SK-N-SH (cell line): ENCODE measurements around the gene DISP2. TPM values are rescaled to one million over a fixed set of nuclear protein-coding genes. Genes with fewer than 3 reads are reported as not detected.

Experiments used
- CTCF ChIA-PET: fragments of 300-600, 350-600 bp; formaldehyde crosslinking; extraction: SDS; loops from one replicate; lab custom pipeline; 2021; lab: Yijun Ruan, JAX
- POLR2A ChIA-PET: fragments of 350-600 bp; sonication (Branson Sonifier 250); formaldehyde crosslinking; extraction: SDS; loops from one replicate; lab custom pipeline; 2020; ENCODE audit warnings: antibody characterized with exemption, inconsistent platforms; lab: Yijun Ruan, JAX
- DNase-seq: peaks from one replicate; pipeline ENCODE4 v3.0.0; 2012
- H2AFZ ChIP-seq: fragments of 200-600 bp; sonication (generic); 2 replicates; pipeline ENCODE4 v1.8.1; 2016; ENCODE audit warnings: antibody characterized with exemption, mild to moderate bottlenecking, low read depth
- H3F3A ChIP-seq: fragments of 200-600 bp; sonication (generic); replicated peaks from 2 replicates; pipeline ENCODE3; 2016; ENCODE audit warnings: antibody characterized with exemption, mild to moderate bottlenecking; ENCODE audit not compliant: insufficient read depth
- H3K27ac ChIP-seq, 2 experiments: fragments of 200-500 bp in 1 of 2; fragments of 200-600 bp in 1 of 2; sonication (Bioruptor generic) in 1 of 2; sonication (generic), shearing (Covaris generic) in 1 of 2; 2 replicates each; pipeline versions ENCODE4 v1.5.1 to v1.6.1; 2014 to 2016; ENCODE audit warnings: low read depth in 2 of 2, inconsistent platforms in 1 of 2, low read length in 1 of 2, mild to moderate bottlenecking in 1 of 2, mixed read lengths in 1 of 2
- H3K27me3 ChIP-seq: fragments of 200-600 bp; sonication (generic), shearing (Covaris generic); 2 replicates; pipeline ENCODE4 v1.6.1; 2016; ENCODE audit warnings: mixed run types; ENCODE audit not compliant: insufficient read depth
- H3K36me3 ChIP-seq, 2 experiments: fragments of 200-500 bp in 1 of 2; fragments of 200-600 bp in 1 of 2; sonication (Bioruptor generic) in 1 of 2; sonication (generic) in 1 of 2; replicated peaks in 1 of 2; 2 replicates each; pipeline versions ENCODE3 to v1.5.1; 2014 to 2016; ENCODE audit warnings: low read length in 1 of 2, mild to moderate bottlenecking in 1 of 2; ENCODE audit not compliant: insufficient read depth in 2 of 2, control insufficient read depth in 1 of 2
- H3K4me1 ChIP-seq, 2 experiments: fragments of 200-500 bp in 1 of 2; fragments of 200-600 bp in 1 of 2; sonication (Bioruptor generic) in 1 of 2; sonication (generic), shearing (Covaris generic) in 1 of 2; 2 replicates each; pipeline versions ENCODE4 v1.5.1 to v1.6.1; 2014 to 2016; ENCODE audit warnings: low read depth in 1 of 2, low read length in 1 of 2, mixed run types in 1 of 2; ENCODE audit not compliant: insufficient read depth in 2 of 2, control insufficient read depth in 1 of 2
- H3K4me2 ChIP-seq: fragments of 200-600 bp; sonication (generic), shearing (Covaris generic); 2 replicates; pipeline ENCODE4 v1.6.1; 2017; ENCODE audit warnings: mixed run types
- H3K4me3 ChIP-seq, 2 experiments: fragments of 200-500 bp in 1 of 2; fragments of 200-600 bp in 1 of 2; sonication (Bioruptor generic) in 1 of 2; sonication (generic), shearing (Covaris generic) in 1 of 2; 2 replicates each; pipeline versions ENCODE4 v1.5.1 to v1.8.1; 2014 to 2016; ENCODE audit warnings: low read depth in 2 of 2, inconsistent platforms in 1 of 2, low read length in 1 of 2, mild to moderate bottlenecking in 1 of 2, mixed read lengths in 1 of 2, moderate library complexity in 1 of 2
- H3K79me2 ChIP-seq: fragments of 200-600 bp; sonication (generic); 2 replicates; pipeline ENCODE4 v1.8.1; 2017; ENCODE audit warnings: mild to moderate bottlenecking; ENCODE audit not compliant: insufficient read depth
- H3K9ac ChIP-seq: fragments of 200-600 bp; sonication (generic); 2 replicates; pipeline ENCODE4 v1.6.1; 2017; ENCODE audit warnings: mixed run types
- H3K9me2 ChIP-seq: fragments of 200-600 bp; sonication (generic); 2 replicates; pipeline ENCODE4 v1.6.1; 2017; ENCODE audit warnings: mixed run types
- H3K9me3 ChIP-seq: fragments of 200-600 bp; sonication (generic); 2 replicates; pipeline ENCODE4 v1.6.1; 2017; ENCODE audit warnings: mixed run types, mild to moderate bottlenecking, moderate library complexity
- H4K20me1 ChIP-seq: fragments of 200-600 bp; sonication (generic); 2 replicates; pipeline ENCODE4 v1.6.1; 2017; ENCODE audit warnings: mild to moderate bottlenecking, mixed run types; ENCODE audit not compliant: insufficient read depth
- CHD2 ChIP-seq: fragments of 150-350 bp; IDR thresholded peaks from 2 replicates; pipeline ENCODE4 v1.6.1; 2018; ENCODE audit warnings: low read length; ENCODE audit not compliant: partially characterized antibody
- MEF2A ChIP-seq: IDR thresholded peaks from 2 replicates; pipeline ENCODE4 v1.4.0; 2012; ENCODE audit warnings: low read depth, borderline replicate concordance
- NFIC ChIP-seq: IDR thresholded peaks from 2 replicates; pipeline ENCODE4 v1.4.0; 2012; ENCODE audit warnings: borderline replicate concordance
- POLR2AphosphoS5 ChIP-seq: IDR thresholded peaks from 2 replicates; pipeline ENCODE4 v1.6.1; 2012; ENCODE audit warnings: low read depth, low read length
- RAD21 ChIP-seq: IDR thresholded peaks from 2 replicates; pipeline ENCODE4 v1.6.1; 2012; ENCODE audit warnings: mild to moderate bottlenecking, low read length
- RCOR1 ChIP-seq: fragments of 150-350 bp; IDR thresholded peaks from 2 replicates; pipeline ENCODE4 v1.6.1; 2017; ENCODE audit warnings: antibody characterized with exemption, low read length
- RFX5 ChIP-seq: IDR thresholded peaks from 2 replicates; pipeline ENCODE4 v1.6.1; 2012; ENCODE audit warnings: mild to moderate bottlenecking, improper control_type of control experiment, low read length
- TCF12 ChIP-seq: IDR thresholded peaks from 2 replicates; pipeline ENCODE4 v1.4.0; 2012
- TEAD4 ChIP-seq: IDR thresholded peaks from 2 replicates; pipeline ENCODE4 v1.4.0; 2012; ENCODE audit warnings: mild to moderate bottlenecking, borderline replicate concordance; ENCODE audit not compliant: insufficient read depth
- WGBS: methylation state at CpG from one replicate; pipeline ENCODE4 v1.1.6; 2017; ENCODE audit warnings: low lambda C conversion rate; 5-methylcytosine and 5-hydroxymethylcytosine counted together
- polyA plus RNA-seq, 3 experiments: library from polyadenylated mRNA; depleted of rRNA; stranded (reverse); fragments of >200 nt; gene quantifications; 2 replicates each; pipeline ENCODE4 v1.2.3, GENCODE V29; 2012
- TF ChIP-seq, protein P1 (sequence below): IDR thresholded peaks from 2 replicates; pipeline ENCODE4; 2012
- TF ChIP-seq, protein P2 (sequence below): IDR thresholded peaks from 2 replicates; pipeline ENCODE4 v1.4.0; 2012; ENCODE audit warnings: low read depth
- TF ChIP-seq, protein P3 (sequence below): fragments of 150-350 bp; IDR thresholded peaks from 2 replicates; pipeline ENCODE4 v1.6.1; 2017; ENCODE audit warnings: antibody characterized with exemption, low read length, low read depth, borderline replicate concordance
- TF ChIP-seq, protein P4 (sequence below): IDR thresholded peaks from 2 replicates; pipeline ENCODE4 v1.6.1; 2012; ENCODE audit warnings: mild to moderate bottlenecking, low read depth, low read length, moderate library complexity
- TF ChIP-seq, protein P5 (sequence below): fragments of 200-600 bp; sonication (generic); IDR thresholded peaks from 2 replicates; pipeline ENCODE4 v1.6.1; 2017; ENCODE audit warnings: antibody characterized with exemption, mild to moderate bottlenecking, moderate library complexity
- TF ChIP-seq, protein P6 (sequence below): IDR thresholded peaks from 2 replicates; pipeline ENCODE4 v1.4.0; 2012; ENCODE audit warnings: low read depth, borderline replicate concordance

Gene DISP2
- polyA plus RNA-seq, 1 of the 3 experiments (the other 2 are of a cell fraction) = 0.12 TPM

DNA sequence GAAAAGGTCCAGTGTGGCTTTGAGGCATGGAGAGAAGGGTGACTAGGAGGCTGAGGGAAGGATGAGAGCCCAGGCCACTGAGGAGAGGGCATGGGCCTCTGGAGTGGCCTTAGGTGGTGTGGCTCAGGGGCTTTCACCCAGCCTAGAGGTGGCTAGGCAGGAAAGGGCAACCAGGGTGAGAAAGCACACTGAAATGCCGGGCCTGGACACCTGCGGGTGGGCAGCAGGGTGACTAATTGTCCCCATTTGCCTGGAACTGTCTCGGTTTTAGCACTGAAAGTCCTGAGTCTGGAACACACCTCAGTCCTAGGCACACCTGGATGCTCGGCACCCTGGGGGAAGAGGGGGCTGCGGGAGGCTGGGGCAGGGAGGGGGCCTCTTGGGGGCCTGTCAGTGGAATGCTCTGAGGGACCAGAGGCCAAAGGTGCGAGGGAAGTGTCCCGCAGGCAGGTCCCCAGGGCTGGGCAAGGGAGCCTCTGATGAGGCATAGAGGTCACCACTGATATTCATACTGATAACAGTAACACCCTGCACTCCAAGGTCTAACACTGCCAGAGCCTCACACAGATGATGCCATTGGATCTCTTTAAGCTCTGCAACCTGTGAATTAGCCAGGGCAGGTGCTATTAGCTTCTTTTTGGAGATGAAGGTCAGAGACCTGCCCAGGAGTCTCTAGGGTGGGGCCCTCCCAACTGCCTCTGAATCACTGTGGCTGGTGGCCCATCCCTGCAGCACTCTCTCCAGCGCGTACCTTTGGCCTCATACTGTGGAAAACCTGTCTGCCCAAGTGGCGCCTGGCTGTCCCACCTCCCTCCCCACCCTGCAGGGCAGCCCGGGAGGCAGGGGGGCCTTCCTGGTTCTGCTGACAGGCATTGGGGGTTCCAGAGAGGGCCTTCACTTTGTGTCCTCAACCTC, 10.2 kb upstream of the DISP2 start:
- WGBS = 79% methylated on average over 7 of the region's 11 CpGs
- peaks cover 11 to 15% of the 10 kb centered on the region in 2 experiments; a peak in 3 of 4 replicates for H3K4me1 ChIP-seq
- H4K20me1 ChIP-seq = no peaks in the 10 kb centered on the region
- H3K79me2 ChIP-seq = no peaks in the 10 kb centered on the region
- no peaks in the 10 kb centered on the region for H3K9me2 ChIP-seq
- no peak overlapping the region for H3K9ac ChIP-seq
- DNase-seq = no peak
- H3K4me2 ChIP-seq = no peak overlapping the region
- H3K9me3 ChIP-seq = no peaks in the 10 kb centered on the region
- peaks cover 16% of the 10 kb centered on the region for H3F3A ChIP-seq
- TF ChIP-seq RFX5 = no peak
- TF ChIP-seq, protein P1, sequence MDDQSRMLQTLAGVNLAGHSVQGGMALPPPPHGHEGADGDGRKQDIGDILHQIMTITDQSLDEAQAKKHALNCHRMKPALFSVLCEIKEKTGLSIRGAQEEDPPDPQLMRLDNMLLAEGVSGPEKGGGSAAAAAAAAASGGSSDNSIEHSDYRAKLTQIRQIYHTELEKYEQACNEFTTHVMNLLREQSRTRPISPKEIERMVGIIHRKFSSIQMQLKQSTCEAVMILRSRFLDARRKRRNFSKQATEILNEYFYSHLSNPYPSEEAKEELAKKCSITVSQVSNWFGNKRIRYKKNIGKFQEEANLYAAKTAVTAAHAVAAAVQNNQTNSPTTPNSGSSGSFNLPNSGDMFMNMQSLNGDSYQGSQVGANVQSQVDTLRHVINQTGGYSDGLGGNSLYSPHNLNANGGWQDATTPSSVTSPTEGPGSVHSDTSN = no peak
- TF ChIP-seq, protein P2, sequence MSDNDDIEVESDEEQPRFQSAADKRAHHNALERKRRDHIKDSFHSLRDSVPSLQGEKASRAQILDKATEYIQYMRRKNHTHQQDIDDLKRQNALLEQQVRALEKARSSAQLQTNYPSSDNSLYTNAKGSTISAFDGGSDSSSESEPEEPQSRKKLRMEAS = no peak
- TF ChIP-seq NFIC = no peak
- no peak for TF ChIP-seq CHD2
- TF ChIP-seq, protein P3, sequence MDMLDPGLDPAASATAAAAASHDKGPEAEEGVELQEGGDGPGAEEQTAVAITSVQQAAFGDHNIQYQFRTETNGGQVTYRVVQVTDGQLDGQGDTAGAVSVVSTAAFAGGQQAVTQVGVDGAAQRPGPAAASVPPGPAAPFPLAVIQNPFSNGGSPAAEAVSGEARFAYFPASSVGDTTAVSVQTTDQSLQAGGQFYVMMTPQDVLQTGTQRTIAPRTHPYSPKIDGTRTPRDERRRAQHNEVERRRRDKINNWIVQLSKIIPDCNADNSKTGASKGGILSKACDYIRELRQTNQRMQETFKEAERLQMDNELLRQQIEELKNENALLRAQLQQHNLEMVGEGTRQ = no peak
- TF ChIP-seq, protein P4, sequence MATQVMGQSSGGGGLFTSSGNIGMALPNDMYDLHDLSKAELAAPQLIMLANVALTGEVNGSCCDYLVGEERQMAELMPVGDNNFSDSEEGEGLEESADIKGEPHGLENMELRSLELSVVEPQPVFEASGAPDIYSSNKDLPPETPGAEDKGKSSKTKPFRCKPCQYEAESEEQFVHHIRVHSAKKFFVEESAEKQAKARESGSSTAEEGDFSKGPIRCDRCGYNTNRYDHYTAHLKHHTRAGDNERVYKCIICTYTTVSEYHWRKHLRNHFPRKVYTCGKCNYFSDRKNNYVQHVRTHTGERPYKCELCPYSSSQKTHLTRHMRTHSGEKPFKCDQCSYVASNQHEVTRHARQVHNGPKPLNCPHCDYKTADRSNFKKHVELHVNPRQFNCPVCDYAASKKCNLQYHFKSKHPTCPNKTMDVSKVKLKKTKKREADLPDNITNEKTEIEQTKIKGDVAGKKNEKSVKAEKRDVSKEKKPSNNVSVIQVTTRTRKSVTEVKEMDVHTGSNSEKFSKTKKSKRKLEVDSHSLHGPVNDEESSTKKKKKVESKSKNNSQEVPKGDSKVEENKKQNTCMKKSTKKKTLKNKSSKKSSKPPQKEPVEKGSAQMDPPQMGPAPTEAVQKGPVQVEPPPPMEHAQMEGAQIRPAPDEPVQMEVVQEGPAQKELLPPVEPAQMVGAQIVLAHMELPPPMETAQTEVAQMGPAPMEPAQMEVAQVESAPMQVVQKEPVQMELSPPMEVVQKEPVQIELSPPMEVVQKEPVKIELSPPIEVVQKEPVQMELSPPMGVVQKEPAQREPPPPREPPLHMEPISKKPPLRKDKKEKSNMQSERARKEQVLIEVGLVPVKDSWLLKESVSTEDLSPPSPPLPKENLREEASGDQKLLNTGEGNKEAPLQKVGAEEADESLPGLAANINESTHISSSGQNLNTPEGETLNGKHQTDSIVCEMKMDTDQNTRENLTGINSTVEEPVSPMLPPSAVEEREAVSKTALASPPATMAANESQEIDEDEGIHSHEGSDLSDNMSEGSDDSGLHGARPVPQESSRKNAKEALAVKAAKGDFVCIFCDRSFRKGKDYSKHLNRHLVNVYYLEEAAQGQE = no peak
- TF ChIP-seq MEF2A = no peak
- no peak for TF ChIP-seq TCF12
- TF ChIP-seq, protein P5, sequence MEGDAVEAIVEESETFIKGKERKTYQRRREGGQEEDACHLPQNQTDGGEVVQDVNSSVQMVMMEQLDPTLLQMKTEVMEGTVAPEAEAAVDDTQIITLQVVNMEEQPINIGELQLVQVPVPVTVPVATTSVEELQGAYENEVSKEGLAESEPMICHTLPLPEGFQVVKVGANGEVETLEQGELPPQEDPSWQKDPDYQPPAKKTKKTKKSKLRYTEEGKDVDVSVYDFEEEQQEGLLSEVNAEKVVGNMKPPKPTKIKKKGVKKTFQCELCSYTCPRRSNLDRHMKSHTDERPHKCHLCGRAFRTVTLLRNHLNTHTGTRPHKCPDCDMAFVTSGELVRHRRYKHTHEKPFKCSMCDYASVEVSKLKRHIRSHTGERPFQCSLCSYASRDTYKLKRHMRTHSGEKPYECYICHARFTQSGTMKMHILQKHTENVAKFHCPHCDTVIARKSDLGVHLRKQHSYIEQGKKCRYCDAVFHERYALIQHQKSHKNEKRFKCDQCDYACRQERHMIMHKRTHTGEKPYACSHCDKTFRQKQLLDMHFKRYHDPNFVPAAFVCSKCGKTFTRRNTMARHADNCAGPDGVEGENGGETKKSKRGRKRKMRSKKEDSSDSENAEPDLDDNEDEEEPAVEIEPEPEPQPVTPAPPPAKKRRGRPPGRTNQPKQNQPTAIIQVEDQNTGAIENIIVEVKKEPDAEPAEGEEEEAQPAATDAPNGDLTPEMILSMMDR = no peak
- no peak for TF ChIP-seq RAD21
- TF ChIP-seq POLR2AphosphoS5 = no peak
- TF ChIP-seq TEAD4 = no peak
- TF ChIP-seq RCOR1 = no peak
- TF ChIP-seq, protein P6, sequence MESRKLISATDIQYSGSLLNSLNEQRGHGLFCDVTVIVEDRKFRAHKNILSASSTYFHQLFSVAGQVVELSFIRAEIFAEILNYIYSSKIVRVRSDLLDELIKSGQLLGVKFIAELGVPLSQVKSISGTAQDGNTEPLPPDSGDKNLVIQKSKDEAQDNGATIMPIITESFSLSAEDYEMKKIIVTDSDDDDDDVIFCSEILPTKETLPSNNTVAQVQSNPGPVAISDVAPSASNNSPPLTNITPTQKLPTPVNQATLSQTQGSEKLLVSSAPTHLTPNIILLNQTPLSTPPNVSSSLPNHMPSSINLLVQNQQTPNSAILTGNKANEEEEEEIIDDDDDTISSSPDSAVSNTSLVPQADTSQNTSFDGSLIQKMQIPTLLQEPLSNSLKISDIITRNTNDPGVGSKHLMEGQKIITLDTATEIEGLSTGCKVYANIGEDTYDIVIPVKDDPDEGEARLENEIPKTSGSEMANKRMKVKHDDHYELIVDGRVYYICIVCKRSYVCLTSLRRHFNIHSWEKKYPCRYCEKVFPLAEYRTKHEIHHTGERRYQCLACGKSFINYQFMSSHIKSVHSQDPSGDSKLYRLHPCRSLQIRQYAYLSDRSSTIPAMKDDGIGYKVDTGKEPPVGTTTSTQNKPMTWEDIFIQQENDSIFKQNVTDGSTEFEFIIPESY = no peak
- TF ChIP-seq, all 33 proteins: peak for 0
- Histone ChIP-seq H3K4me3 (no peak overlapping the region), H2AFZ (no peak overlapping the region), H3K27ac (no peak overlapping the region), H3K27me3 (no peaks in the 10 kb centered on the region), H3K36me3 (no peaks in the 10 kb centered on the region)
- ChIA-PET POLR2A (interaction anchor here (0.6 kb wide), 1 partner anchor 69 kb away, joined by 4 read pairs; no protein-coding TSS in a partner anchor), CTCF (interaction anchor here (66.3 to 70.6 kb wide), 2 partner anchors 6 to 34 kb away, joined by 2194 read pairs; partner anchors contain the start of genes ANKRD63, CCDC9B, DISP2 and INAFM2)
